CD4-positive, alpha-beta T cell treated with Interleukin-15 for 4 hours (primary cell): ENCODE results near the gene STRN3.
"Not testable (repeated sequence)": the region's sequence is repeated elsewhere in the genome, so short reads cannot be mapped to it uniquely, and the experiment has no call there.

Experiments
- DNase-seq: peaks from one replicate; pipeline ENCODE4 v3.0.0-alpha.2; 2020; ENCODE audit warnings: low spot score

The STRN3 gene

DNA sequence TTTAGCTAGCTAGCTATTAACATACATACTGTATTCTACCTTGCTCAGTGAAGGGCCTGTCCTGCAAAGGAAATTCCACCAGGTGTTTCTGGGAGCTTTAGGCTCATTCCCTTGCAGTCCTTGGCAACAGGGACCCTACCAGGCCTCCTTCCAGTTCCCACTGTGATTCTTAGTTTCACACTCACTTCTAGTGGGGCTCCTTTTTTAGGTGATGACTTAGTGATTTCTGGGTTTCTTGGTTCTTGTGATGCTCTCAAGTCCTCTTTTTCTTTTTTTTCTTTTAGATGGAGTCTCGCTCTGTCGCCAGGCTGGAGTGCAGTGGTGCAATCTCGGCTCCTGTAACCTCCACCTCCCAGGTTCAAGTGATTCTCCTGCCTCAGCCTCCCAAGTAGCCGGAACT, 10.4 kb upstream of the STRN3 start:
- DNase-seq = no peak

DNA sequence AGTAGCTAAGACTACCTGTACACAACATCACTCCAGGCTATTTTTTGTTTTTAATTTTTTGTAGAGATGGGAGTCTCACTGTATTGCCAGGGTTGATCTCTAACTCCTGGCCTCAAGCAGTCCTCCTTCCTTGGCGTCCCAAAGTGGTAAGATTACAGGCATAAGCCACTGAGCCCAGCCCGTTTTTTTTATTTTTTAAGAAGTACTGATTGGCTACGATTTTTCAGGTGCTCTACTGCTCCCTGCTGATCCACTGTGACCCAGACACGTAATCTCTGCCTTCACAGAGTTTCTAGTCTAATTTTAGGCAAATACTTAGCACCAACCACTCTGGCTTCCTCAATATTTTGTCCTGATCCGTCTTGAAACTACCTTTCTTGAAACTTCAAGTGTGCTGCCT, 4.3 kb upstream of the STRN3 start:
- DNase-seq = no peak

DNA sequence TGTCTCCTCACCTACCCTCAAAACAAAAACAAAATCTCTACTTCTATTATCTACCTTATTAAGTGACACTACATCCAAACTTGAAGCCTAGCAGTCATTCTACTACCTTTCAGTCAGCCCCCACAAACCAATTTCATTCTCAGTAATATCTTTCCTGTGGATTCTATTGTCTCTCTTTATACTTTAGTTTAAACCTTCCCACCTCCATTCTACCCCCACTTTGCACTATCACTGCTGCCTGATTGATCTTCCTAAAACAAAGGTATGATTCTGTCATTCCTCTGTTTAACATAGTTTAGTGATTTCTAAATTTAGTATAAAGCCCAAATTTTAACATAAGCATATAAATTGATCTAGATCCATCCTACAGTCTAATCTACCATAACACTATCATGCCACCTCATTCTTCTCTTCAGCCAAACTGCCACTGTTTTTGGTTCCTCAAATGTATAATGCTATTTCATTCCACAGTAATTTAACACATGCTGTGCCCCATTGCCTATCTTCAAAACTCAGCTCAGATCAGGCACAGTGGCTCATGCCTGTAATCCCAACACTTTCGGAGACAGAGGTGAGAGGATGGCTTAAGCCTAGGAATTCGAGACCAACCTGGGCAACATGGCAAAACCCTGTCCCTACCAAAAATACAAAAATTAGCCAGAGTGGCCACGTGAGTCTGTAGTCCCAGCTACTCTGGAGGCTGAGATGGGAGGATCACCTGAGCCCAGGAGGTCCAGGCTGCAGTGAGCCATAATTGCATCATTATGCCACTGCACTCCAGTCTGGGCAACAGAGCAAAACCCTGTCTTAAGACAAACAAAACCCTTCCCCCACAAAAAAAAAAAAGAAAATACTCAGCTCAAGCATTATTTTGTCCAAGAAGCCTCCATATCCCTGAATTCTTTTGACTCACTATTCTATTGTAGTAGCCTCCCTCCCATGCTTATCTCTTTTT, 3.1 kb upstream of the STRN3 start:
- no peak for DNase-seq

DNA sequence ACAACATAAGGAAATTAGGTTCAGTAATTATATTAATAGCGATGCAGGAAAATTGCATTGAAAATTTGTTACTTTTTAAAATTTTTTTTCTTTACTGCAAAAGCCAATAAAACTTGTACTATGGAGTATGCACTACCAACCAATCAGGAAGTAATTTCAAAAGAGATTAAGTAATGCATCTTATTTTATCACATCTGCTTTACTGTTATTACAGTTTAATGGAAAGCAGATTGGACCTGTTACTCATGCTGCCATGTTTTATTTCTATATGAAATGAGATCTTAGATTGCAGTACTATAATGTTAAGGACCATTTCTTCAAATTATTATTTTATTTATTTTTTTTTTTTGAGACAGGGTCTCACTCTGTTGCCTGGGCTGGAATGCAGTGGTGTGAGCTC, 1.7 kb upstream of the STRN3 start:
- no peak for DNase-seq

DNA sequence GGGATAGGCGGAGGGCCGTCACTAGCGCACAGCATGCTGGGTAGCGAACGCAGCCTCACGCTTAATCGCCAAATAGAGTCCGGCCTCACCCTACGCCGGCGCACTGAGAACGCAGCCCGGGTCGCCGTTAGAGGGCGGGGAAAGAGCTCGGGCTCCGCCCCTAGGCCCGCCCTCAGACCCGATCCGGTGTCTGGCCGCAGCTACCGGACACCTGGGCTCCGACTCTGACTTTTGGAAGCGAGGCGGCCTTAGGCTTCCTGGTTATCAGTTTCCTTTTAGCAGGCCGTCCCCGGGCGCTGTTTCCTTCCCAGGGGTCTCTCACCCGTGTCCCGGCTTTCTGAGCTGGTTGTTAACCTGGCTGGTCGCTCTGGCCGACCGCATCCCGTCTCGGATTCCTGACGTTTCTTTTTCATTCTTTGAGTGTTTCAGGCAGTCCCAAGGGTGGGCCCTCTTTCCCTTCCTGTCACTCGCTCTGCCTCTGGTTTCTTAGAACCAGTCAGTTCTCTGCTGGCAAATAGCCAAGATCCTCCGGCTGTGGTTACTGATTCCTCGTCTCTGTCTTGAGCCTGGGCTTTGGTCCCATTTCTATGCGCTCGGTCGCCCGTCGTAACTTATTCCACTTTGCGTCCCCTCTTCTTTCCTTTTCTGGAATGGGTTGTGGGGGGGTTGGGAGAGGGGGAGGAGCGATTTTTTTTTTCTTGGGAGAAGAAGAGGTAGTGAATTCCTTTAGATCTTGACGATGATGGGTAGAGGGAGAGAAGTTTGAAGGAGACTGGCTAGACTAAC, 464 bp upstream of the STRN3 start:
- peak; percentile 90 for DNase-seq

DNA sequence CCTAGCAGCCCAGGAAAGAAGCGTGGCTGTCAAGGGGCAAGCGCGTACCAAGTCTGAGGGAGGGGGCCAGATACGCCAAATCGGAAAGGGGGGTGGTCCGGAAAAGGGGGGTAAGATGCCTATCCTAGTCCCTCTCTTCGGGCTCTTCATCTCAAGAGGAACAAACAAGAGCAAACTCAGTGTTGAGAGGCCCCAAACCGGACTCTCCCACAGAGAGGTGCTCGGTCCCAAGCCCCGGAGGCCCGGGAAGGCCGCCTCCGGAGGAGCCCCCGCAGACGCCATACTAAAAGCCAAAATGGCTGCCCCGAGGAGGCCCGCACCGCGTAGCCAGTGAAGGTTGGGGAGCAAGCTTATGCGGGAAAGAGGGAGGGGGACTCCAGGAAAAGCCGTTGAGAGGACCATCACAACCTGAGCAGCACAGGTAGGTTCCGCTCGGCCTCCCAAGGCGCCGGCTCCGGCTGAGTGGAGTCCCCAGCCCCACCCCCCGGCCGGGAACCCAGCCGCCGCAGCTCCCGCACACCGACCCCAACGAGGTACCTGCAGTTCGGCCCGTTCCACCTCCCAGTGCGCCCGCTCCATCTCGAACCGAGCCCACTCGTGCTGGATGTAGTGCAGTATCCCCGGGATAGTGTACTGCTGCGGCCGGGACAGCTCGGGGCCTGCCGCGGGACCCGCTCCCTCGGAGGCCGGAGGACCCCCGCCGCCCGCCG, 657 bp downstream of the STRN3 start, which contains the start of gene AP4S1:
Gene AP4S1 (plus strand): TSS at position 283 of the 710 bp plus-strand sequence. CDS start 40,548 bp downstream, outside the sequence.
- peak; percentile 32 for DNase-seq

DNA sequence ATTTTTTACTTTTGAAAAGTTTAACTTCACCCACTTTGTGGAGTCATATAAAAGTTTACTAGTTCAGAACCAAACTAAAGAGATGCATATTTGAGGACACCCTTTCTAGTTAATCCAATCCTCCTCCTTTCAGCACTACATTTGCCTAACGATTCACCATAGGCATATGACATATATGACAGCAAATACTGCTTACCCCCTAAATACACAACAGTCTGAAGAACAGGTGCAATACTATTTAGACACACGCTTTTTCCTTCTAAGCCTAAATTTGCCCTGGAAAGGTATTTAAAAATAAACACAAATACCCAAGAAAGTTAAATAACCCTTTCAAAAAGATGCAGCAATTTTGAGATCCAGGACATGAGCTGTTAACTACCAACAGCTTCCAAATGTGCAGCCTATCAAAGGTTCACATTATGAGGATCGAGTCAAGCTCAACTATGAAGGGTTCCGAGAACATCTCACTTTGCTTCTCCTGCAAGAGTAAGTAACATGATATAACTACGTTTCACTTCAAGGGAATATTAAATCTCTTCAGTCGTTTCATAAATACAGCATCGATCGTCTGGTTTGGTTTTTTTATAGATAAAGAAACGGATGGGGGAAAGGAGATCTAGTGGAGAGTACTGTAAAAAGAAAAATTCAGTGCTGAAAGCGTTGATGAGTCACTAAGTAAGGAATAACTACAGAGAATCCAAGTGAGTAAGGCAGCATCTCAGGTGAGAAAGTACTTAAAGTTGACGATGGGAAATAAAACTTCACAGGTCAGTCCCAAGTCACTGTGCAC, 1.4 kb downstream of the STRN3 start:
- DNase-seq = no peak

DNA sequence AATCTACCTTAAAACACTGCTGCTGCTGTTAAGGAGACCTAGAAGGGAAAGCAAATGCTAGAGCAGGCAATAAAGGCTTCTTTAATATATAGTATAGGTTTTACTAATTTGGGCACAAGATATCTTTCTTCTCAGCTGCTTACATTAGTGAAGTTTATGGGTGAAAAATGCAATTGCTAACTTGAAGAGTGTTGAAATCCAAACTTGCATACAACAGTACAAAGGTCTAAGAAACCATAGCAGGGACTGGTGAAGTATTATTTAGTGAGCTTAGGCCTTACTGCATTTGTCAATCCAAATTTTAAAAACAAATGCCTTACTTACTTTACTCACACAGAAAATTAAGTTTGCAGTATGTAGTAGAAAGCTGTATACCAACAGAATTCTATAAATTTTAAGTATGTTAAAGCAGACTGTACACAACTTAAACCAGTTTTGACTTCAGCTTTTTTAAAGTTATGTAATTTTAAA, 2.1 kb downstream of the STRN3 start:
- no peak for DNase-seq

DNA sequence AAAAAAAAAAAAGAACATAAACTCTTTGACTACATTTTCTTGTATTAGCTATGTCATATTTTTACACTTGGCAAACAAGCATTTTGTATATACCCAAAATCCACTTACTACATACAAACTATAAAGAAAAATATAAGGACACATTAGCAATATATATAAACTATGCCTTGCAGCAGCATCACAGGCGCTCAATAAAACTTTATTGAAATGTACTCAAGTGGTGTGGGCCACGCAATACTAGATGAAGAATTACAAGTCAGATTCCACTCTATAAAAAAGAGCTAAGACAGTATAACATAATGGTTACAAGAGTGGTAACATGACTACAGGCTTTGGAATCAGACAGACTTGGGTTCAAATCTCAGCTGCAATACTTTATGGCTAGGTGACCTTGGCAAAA, 3.8 kb downstream of the STRN3 start:
- no peak for DNase-seq

DNA sequence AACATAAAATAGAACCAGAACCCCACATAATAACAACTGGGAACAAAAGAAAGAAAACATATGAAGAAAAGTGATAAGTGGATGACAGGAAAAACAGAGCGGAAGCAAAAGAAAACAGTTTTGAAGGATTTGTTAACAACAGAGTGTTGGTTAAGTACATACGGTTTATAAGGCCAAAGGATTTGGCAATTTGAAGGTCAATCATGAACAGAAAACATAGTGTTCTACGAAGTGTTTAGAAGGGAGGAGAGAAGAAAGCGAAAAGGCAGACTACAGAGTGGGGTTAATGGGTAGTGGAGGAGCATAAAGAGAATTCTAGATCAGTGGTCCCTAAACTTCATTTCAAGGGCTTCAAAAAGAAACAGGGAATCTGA, 4.6 kb downstream of the STRN3 start:
- no peak for DNase-seq

DNA sequence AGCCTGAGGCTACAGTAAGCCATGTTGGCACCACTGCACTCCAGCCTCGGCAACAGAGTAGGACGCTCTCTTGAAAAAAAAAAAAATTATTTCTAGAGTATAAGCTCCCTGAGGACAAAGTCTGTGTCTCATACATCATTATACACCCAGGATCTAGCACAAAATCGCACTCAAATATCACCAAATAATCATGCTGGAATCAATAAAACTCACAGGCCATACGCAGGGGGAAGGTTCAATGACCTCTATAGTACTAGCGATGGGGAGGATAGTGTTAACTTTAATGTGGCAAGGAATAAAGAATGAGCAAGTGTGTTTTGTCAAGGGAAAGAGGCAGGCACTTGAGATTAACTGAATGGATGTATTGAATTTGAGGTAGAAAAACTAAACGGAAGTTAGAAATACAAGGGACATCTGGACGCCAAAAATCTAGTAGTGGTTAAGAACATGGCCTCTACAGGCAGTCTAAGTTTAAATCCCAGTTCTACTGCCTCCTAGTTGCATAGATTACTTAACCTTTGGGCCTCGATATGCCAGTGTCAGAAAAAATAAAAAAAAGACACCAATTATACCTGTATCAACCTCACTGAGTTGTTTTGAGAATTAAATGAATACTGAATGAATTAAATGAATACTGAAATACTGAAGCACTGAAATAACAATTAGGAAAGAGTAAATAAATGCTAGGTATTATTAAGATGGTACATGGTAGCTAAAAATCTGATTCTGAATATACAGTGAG, 5.2 kb downstream of the STRN3 start:
- no peak for DNase-seq

DNA sequence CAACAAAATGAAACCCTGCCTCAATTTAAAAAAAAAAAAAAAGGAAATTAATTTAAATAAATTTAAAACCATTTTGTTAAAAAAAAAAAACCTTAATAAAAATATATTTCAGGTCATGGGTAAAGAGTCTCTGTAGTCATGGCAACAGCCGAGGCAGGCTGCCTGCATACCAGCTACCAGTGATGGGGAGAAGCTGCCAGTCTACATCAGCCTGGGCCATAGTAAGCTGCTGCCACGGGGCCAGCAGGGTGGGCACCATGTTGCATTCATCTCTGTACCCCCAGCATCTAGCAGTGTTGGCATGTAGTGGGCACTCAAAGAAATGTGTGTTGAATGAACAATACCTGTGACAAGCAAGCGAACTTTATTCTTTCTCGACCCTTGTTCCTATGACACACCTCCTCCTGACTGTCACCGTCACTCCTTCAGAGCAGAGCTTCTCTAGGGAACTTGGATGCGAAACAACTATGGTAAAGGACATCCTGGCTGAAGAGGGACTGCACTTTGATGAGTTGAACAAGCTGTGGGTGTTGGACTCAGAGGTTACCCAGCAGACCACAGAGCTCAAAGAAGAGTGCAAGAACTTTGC, 8.0 kb downstream of the STRN3 start:
- DNase-seq = no peak

DNA sequence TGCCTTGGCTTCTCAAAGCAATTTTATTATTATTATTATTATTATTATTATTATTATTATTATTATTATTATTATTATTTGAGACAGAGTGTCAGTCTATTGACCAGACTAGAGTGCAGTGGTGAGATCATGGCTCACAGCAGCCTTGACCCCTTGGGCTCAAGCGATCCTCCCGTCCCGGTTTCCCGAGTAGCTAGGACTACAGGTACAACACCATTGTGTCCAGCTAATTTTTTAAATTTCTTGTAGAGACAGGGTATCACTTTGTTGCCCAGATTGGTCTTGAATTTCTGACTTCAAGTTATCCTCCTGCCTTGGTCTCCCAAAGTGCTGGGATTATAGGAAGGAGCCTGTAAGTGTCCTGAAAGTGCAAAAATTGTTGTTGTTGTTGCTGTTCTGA, 12.3 kb downstream of the STRN3 start:
- no peak for DNase-seq

DNA sequence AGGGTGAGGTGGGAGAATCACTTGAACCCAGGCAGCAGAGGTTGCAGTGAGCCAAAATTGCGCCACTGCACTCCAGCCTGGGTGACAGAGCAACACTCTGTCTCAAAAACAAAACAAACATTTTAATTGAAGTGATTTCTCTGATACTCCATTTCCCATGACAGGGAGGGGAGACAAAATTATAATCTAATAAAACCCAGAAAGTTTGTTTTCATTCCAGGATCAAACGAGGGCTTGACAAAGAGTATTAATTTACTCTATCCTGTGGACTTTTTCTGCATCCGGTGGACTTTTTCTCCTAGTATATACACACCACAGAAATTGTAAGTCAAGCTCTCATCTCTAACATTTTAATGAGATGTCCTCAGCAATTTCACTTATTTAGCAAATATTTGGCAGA, 15.2 kb downstream of the STRN3 start:
- DNase-seq = no peak

DNA sequence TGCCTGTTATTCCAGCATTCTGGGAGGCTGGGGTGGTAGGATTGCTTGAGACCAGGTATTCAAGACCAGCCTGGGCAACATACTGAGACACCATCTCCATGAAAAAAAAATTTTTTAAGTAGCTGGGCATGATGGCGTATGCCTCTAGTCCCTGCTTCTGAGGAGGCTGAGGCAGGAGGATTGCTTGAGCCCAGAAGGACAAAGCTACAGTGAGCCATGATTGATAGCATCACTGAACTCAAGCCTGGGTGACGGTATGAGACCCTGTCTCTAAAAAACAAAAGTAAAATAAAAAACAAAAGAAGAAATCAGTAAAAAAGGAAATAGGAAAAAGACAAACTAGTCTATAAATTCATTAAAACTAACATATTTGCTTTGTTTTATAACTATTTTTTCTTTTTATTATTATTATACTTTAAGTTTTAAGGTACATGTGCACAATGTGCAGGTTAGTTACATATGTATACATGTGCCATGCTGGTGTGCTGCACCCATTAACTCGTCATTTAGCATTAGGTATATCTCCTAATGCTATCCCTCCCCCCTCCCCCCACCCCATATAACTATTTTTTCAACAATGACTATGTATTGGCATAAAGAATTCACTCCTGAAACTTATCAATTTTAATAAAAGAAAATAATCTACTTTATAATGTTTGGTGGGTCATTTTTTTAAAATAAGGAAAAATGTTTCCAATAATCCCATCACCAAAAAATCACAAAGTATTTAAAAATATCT, 16.2 kb downstream of the STRN3 start:
- DNase-seq = no peak

DNA sequence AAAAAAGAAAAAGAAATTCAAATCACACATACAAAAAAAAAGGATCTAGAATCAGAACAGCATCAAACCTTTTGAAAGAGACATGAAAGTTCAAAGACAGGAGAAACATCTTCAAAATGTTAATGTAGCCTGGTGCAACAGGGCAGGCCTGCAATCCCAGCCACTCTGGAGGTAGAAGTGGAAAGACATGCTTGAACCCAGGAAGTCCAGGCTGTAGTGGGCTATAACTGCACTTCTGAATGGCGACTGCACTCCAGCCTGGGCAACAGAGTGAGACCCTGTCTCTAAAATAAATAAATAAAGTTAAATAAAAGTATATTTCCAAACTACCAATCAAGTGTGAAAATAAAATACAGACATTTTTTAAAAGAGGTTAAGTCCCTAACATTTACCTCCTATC, 19.5 kb downstream of the STRN3 start:
- no peak for DNase-seq

DNA sequence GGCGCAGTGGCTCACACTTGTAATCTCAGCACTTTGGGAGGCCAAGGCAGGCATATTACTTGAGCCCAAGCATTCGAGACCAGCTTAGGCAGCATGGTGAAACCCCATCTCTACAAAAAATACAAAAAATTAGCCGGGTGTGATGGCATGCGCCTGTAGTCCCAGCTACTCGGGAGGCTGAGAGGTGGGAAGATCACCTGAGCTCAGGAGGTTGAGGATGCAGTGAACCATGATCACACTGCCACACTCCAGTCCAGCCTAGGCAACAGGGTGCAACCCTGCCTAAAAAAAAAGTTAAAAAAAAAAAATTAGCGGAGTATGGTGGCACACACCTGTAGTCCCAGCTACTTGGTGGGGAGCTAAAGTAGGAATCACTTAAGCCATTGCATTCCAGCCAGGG, 22.2 kb downstream of the STRN3 start:
- DNase-seq = not testable (repeated sequence)

DNA sequence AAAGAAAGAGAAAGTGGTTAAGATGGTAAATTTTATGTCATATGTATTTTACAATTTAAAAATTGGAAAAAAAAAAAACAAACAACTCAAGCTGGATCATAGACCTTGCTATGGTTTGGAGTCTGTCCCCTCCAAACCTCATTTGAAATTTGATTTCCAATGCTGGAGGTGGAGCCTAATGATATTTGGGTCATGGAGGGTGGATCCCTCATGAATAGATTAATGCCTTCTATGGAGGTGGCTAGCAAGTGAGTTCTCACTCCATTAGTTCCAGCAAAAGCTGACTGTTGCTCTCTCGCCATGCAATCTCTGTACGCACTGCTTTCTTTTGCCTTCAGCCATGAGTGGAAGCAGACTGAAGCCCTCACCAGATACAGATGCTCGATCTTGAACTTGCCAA, 22.9 kb downstream of the STRN3 start:
- no peak for DNase-seq

DNA sequence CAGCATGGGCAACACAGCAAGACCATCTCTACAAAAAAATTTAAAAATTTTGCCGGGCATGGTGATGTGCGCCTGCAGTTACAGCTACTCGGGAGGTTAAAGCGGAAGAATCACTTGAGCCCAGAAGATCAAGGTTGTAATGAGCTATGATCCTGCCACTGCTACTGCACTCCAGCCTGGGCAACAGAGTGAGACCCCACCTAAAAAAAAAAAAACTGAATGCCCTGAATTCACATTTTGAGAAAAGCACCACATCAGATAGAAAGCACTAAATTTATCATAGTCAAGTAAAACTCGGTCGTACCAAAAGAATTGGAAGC, 24.9 kb downstream of the STRN3 start:
- no peak for DNase-seq
